Right lung (tissue), 5 donors: ENCODE results near the gene SEMA3A. TPM values are rescaled to one million over a fixed set of nuclear protein-coding genes. Genes with fewer than 3 reads are reported as not detected.

Experiments
- DNase-seq, 2 donors: peaks; one replicate each; pipeline ENCODE4 v3.0.0-alpha.2; 2013
- polyA plus RNA-seq, 5 donors: library from polyadenylated mRNA; unstranded; fragments of 120-200 nt; gene quantifications; one replicate each; pipeline versions ENCODE4 v1.2.1 to v1.2.3, GENCODE V29; 2013; ENCODE audit warnings: inconsistent platforms in 1 of 5, low replicate concordance in 1 of 5; ENCODE audit not compliant: insufficient read length in 5 of 5, insufficient read depth in 1 of 5

SEMA3A gene
- polyA plus RNA-seq, 5 donors: 11.3 to 36.2 (median 28.2) TPM

DNA sequence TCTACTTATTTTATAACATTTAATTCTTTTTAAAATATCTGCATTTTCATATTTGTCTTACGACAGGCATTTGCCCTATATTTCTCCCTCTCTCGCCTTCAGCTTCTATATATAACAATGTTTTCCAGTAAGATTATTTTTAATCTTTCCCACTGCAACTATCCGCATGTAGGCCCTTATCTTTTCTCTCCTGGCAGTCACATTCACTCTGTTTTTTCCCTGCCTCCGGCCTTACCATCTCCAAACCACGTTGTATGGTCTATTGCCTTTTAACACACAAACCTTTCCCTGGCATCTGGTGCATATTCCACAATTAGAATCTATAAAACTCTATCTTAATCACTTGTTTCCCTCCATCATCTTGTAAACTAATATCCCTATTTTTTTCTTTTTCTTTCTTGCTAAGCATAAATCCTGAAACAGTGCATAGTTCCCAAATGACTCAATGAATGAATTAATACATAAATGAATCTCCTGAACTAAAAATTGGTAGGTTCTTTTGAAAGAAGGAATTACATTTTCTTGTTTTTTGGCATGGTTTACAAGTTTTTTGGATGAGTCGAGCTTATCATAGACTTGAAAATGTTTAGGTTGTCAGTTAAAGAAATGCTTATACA, 173.2 kb downstream of the SEMA3A start:
- no peak for DNase-seq

DNA sequence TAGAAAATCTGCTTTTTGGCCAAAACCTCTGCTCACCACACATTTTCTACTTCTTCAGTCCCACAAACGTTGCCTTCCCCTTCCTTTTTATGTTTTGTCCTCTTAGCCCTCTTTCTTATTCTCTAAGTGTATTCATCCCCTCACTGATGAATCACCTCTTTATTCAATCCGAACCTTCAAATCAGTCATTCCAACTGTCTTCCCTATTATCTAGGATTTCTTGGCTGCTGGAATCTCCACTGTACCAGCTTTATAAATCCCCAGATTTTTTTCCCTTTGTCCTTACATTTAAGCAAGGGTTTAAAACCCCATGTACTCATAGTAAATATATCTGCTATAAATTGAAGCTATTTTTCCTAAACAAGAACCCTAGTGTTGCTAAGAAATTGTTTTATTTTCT, 176.9 kb downstream of the SEMA3A start:
- DNase-seq: no peak

DNA sequence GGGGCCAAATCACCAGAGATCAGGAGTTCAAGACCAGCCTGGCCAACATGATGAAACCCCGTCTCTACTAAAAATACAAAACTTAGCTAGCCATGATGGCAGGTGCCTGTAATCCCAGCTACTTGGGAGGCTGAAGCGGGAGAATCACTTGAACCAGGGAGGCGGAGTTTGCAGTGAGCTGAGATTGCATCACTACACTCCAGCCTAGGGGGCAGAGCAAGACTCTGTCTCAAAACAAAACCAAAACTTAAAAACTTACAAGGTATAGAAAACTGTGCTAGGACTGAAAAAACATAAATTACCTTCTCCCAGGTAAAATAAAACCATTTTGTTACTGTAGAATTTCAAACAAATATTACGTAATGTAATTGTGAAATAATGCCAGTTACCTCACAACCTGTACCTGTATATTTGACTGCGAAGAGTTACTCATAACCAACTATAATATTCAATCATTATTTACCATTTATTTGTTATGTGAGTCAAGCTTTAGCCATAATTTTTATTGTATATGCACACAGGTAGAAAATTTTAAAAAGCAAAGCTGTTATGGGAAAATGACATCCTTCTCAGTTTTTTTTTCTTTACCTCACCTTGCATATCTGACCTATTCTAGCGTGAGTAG, 180.9 kb downstream of the SEMA3A start:
- no peak for DNase-seq

DNA sequence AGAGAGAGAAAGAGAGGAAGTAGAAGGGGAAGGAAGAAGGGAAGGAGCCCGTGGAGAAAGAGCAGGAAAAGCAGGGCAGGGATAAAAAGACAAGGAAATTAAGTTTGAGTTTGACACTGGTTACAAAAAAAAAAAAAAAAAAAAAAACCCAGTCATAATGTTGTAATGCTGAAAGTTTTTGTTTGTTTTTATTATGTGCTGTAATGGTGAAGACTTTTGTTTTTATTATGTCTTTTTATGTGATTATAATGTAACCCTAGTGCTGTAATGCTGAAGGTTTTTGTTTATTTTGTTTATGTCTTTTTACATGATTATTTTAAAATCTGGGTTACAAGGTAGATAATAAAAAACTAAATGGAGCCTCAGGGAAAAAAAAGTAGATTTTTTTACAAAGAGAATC, 184.8 kb downstream of the SEMA3A start:
- DNase-seq: no peak

DNA sequence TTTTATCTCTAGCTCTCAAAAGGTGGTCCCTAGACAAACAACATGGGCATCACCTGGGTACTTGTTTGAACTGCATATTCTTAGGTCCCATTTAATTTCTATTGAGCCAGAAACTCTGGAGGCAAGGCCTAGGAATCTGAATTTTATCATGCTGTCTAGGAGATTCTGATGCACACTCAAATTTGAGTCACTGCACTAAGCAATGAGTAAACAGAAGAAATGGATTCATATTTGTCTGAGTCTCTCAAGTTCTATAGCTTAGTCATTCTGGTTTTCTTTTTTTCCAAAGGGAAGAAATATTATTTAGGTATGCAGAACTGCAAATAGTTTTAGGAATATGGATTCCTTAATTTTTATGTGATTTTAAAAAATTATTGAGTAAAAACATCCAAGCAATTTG, 185.5 kb downstream of the SEMA3A start:
- DNase-seq: no peak

DNA sequence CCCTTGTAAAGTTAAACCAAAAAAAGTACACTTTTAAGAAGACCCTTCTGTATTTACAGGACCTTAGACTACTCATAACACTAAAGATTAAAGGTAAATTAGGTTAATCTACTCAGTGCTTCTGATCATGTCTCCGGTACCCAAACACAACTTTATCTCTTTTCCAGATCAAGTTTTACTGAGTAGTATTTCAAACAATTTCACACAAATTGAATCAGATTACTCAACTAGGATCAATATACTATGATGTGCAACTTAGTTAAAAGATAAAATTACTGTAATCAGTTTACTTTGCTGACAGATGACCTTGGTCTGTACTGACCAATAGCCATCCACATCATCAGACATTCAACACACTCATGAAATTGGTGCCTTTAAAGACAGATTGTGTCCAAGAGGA, 191.4 kb downstream of the SEMA3A start:
- DNase-seq: no peak

DNA sequence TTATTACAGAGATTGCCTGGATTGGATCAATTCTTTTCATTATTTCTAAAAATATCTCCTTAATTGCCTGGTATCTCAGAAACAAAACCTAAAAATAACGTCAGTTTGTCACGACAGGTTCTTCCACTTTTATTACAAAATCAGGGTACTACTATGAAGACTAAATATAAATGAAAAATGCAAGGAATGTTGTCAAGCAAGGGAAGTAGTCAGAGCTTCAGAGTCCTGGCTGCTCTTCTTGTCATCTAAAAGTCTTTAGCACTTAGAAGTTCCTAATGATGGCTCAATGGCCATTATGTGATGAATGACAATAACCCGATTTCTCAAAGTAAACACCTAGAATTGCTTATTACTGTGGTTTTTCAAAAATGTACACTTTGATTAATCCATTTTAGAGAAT, 192.2 kb downstream of the SEMA3A start:
- no peak for DNase-seq

DNA sequence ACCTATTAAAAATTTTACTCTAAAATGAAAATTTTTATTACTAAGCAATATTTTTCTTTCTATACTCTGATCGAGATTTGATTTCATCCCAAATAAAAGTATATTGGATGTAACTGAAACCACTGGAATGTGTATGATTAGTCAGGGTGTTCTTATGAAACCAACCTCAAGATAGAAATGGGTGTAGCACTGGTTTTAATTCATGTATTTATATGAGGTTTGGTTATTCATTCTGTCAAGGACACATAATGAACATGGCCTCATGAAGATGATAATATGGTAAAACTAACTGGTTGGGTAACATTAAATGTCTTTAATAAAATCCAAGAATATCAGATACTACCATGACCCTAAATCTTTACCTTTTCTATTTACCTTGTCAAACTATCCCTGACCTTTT, 197.7 kb downstream of the SEMA3A start:
- no peak for DNase-seq

DNA sequence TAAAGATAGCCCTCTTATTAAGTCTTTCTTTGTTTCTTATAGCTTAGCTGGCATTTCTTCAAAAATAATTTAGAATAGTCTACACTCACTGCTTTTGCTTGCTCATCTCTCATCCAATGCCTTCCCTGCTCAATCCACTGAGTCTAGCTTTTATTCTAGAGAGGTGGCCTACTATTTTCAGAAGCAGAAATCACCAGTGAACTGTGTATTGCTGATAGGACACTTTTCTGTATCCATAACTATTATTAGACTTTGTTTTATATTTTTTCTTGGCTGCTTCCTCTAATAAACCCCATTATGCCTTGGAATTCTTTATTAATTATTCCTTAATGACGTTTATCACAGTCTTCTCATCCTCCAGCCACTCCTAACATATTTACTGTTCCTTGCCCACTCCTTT, 206.8 kb downstream of the SEMA3A start:
- DNase-seq: no peak

DNA sequence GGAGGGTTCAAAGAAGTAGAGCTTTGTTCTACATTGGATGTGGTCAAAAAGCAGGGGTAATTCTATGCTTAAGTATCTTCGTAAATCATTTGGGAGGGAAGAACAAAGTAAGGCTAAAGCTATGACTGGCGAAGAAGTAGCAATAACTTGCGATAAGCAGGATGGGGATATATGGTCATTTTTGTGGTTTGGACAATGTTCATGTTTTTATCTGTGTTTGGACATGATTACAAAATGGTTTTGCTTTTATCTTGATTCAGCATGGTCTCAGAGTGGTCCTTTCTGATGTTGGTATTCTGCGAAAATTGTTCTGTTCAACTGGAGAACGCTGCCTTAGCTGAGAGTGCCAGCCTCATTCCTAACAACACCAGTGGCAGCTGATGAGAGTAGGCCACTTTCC, 208.8 kb downstream of the SEMA3A start:
- no peak for DNase-seq

DNA sequence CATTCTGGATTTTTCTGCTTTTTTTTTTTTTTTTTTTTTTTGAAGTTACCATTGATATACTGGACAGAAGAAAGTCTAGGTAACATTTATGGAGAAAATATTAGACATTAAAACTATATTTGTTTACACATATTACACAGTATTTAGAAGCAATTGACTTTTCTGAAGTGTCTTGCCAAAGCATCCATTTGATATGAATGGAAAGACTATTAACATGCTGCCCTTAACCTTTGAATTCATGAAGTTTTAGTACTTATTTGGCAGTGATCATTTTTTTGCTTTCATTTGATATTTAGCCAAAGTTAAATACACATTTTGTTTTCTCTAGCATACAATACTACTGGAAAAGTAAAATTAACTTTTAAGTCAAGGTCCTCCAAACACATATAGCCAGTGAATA, 210.0 kb downstream of the SEMA3A start:
- DNase-seq: peak in 1 of 2 donors; percentile 16

DNA sequence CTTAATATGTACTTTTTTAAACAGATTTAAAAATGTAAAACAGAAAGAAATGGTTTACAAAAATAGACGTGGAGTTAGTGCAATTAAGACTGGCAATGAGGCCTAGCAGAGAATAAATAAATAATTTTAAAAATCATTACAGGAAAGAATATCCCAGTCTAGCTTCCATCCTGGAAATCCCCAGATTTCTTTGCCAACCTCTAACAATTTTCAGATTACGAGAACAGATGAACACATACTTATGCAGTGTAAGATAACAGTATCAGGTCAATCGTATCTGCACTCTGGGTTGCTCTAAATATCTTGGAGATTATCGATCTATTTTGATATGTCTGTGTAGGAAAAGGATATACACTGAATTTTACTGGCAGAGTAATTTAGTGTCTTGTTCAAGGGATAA, 210.5 kb downstream of the SEMA3A start:
- peak; percentile 9 to 13 for DNase-seq

DNA sequence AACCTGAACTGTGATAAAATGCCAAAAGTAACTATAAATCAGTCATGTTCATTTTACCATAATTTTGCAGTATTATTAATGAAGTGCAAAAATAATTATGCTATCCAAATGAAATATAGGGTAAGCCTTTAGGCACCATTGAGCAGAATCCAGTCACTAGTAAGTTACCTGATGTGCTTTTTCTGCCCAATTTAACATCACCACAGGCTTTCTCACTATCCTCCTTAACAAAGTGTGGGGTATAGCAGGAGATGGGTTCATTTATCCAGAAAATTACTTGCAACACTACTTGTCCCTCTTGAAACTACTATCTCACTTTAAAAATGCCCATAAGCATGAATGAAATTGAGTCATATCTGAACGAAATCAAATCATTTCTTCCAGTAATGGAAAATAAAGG, 211.0 kb downstream of the SEMA3A start:
- DNase-seq: no peak

DNA sequence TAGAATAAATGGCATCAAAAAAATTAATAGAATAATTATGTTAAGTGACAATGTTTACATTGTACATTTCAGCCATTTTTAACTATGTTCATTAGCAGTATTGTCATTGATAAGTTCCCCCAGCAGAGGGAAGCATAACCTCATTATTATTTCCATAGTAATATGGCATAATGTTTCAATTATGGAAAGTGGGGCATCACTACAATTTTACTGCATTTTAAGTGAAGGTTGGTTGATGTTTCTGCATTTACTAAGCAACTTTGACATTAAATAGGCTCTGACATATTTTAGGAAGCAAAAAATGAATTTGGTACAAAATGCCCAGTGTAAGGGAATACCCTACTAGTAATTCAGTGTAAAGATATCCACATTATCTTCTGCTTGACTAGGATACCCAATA, 218.3 kb downstream of the SEMA3A start:
- peak in 1 of 2 donors; percentile 44 for DNase-seq

DNA sequence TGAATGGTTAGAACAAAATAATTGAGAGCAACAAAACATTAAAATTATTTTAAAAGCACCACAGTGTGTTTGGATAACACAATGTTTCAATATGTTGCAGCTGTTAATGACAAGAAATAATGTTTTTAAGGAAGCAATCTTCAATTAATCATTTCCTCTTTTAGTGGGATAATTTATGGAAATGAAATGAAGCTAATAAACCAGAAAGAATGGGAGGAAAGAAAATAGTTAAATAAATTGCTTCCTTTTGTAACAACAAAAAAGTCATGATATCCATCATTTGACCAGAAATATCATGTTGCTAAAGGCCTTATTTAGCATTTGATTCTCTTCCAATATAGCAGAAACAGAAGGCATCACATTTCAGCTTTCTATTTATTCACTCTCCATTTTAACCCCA, 224.5 kb downstream of the SEMA3A start:
- no peak for DNase-seq

DNA sequence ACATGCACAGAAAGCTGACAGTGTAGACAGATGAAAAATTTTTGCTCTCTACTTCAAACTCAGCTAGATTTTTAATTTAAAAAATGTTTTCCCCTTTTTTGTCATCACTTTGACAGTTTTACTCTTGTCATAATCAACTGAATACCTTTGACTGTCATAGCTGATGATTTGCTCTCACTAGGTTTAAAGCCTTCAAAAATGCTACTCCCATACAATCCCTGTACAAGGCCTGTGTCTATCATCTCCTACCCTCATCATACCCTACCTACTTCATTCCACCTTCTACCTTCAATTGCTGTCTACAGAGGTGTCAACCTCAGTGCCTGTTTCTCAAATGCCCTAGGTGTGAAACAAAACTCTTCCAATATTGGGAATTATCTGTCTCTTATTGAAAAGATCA, 230.3 kb downstream of the SEMA3A start:
- no peak for DNase-seq

DNA sequence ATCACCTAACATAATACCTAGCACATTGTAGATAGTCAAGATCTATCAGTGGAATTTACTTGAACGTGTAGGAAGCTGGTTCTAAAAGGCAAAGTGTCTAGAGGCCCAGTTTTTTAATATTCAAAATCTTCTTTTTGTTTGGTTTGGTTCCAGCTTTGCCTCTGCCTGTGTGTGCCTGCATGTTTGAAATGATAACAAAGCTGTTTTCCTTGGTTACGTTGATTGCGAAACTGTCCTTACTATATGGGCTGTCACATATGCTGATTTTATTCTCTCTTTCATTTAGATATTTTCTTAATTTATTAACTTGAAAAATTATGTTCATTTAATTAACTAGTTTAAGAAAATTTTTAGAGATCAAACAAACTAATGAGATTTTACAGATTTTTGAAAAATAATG, 237.3 kb downstream of the SEMA3A start:
- peak; percentile 21 to 31 for DNase-seq

DNA sequence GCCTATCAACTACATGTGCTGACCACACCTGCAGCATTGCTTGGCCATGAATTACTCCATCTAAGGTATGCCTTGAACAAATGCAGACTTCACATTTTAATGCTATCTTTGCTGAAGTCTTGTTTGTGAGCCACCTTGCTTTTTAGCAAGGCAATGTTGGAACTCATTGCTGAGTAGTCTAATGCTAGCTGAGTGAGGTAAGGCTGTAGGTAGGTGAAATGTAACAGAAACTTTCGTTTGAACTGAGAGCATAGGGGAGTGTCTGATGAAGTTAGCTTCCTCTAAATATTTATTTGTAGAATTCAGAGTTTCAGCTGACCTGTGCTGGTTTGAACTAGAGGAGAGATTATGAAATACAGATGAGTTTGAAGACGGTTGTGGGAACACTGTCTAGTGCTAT, 238.5 kb downstream of the SEMA3A start:
- DNase-seq: no peak

DNA sequence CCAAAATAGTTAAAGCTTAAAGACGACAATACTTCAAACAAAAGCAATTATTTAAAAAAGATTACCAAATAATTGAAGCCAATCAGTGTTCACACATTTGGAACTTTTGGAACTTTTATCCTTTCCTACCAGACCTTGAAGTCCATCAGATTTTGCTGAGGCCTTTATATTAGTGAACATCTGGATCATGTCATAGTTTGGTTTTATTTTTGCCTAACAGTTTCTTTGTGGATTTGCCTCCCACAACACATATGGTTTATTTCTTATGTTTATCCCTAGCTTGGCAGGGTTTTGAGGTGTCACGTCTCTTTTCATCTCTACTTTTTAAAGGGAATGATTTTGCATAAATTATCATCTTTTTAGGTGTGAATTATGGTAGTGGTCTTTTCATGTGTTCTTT, 242.4 kb downstream of the SEMA3A start:
- peak; percentile 20 to 21 for DNase-seq

DNA sequence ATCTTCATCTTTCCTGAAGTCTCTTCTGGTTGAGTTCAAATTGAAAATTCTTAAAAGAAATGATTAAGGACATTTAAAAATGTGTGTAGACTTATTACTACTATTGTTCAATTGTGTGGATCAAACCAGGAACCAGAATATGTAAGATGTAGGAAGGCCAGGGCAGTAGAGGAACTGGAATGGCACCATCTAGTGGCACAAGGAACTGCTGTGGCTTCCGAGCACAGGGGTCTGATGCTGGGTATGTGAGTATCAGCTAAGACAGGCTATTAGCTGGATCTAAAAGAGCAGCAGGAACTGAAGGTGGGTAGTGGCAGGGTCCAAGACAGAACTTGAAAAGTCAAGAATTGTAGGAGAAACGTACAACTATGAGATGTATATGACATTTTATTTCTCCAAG, 247.3 kb downstream of the SEMA3A start:
- no peak for DNase-seq

DNA sequence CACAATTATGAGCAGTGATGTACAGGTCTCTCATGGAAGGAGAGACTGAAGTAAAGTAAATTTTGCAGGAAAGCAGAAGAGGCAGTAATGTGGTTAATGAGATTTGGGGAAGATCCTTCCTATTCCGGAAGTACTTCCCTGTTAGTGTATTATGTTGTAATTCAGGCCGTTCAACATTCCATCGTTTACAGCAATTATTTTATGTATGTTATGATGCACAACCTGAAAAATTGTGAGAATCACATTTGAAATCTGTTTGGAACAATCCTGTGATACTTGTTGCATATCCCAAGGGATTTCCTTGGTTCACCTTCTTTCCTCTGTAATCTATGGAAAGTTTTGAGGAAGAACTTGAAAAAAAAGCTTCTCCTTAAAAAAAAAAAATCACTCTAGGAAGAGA, 247.8 kb downstream of the SEMA3A start:
- DNase-seq: no peak

DNA sequence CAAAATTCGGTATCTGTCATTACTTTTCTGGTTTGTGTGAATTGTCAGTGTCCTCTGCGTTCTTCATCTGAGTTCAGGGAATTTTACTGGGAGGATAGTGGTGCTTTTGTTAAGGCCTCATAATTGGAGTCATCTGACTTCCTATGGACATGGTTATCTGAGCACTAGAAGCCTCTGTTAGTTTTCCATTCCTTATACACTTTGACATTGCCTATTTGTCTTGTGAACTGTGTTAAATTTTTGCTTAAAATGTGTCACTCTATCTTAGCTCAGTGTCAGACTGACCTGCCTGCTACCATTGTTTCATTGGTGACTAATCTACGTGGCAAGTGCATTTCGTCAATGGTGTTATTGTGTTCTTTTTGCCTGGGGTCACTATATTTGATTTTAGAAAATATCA, 253.3 kb downstream of the SEMA3A start:
- no peak for DNase-seq

DNA sequence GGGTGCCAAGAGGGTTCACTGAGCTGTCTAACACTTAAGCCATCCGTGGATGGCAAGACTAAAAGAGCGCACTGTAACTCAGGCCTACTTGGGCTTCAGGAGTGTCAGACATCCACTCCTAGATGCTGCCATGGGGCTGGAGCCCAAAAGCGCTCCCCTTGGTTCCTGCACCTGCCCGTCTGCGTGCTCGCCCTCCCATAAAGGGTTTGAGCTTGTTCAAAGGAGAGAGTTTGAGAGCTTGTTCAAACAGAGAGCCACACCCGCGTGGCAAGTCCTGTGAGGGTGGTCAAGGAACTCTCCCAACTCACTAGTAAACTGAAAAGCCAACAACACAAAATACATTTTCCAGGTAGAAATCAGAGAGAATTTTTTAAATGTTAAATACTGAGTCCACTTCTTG, 256.7 kb downstream of the SEMA3A start:
- DNase-seq: no peak

DNA sequence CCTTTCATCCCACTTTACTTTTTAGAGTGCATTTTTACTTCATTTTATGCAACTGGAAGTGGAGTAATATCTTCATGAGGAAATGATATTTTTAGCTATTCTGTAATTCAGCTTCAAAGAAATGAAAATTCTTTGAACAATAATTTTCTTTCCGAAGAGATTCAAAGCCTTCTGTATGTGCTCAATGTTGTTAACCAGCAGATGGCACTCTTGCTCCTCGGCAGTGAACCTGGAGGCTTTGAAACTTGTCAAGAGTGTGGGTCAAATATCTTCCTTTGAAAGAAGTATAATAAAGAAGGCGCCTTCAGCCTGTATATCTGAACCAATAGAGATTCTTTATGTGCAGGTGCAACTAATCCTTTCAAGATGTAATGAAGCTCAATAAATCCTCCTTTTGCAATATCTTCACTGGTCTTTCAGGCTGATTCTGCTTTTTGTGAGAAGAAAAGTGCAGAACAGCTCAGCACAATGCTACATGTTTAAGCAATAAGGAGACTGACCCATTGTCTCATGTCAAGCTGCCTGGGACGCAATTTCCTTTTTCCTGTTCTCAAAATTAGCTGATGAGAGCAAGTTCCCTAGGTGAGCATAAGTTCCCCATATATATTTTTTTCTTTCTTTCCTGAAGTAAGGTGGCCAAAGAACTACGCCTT, 258.4 kb downstream of the SEMA3A start:
- peak; percentile 58 to 71 for DNase-seq
